HG03060 (cell line): Measurements from ENCODE around the gene CUEDC1.

Source experiments
- ATAC-seq: cut with Tn5 transposase; IDR thresholded peaks from one replicate; pipeline ENCODE4 v1.9.1; 2021; ENCODE audit warnings: low read depth, moderate number of reproducible peaks; ENCODE audit not compliant: unreplicated experiment

The CUEDC1 gene

DNA sequence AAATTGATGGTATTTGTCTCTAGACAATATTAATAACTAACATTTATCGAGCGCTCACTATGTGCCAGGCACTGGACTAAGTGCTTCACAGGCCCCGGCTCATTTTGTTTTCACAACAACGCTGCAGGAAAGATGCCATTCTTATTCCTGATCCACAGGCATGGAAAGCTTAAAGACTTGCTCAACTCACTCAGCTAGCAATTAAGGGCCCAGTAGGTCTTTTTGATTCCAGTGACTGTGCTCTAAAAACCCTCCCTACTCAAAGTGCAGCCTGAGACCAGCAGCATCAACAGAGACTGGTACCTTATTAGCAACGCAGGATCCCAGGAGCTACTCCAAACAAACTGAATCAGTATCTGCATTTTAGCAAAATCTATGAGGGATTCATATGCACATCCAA, 35.3 kb downstream of the CUEDC1 start:
- ATAC-seq = no peak

- no peak for ATAC-seq
These were observed 37.0 kb downstream of the CUEDC1 start for GRCh38 chr17:57918017-57918895.

GRCh38 chr17:57916925-57917858, 38.0 kb downstream of the CUEDC1 start:
- no peak for ATAC-seq

- ATAC-seq = no peak
These were observed 39.0 kb downstream of the CUEDC1 start for GRCh38 chr17:57915985-57916757.

DNA sequence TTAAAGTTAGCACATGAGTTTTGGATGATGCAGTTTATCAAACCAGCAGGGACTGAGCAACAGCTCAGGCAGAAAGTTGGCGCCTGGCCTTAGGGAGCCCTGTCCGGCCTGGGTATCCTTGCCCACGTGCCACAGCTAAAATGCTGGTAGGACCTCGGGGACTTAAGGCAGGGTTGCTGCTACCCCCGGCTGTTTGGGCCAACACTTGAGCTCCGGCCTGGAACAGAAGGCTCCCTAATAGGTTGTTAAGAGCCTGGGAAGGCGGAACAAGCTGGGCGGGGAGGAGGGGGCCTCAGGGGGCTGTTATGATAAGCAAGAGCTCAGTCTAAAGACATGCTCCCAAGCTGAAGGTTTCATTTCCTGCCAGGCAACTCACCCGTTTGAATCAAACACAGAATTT, 39.7 kb downstream of the CUEDC1 start:
- no peak for ATAC-seq

DNA sequence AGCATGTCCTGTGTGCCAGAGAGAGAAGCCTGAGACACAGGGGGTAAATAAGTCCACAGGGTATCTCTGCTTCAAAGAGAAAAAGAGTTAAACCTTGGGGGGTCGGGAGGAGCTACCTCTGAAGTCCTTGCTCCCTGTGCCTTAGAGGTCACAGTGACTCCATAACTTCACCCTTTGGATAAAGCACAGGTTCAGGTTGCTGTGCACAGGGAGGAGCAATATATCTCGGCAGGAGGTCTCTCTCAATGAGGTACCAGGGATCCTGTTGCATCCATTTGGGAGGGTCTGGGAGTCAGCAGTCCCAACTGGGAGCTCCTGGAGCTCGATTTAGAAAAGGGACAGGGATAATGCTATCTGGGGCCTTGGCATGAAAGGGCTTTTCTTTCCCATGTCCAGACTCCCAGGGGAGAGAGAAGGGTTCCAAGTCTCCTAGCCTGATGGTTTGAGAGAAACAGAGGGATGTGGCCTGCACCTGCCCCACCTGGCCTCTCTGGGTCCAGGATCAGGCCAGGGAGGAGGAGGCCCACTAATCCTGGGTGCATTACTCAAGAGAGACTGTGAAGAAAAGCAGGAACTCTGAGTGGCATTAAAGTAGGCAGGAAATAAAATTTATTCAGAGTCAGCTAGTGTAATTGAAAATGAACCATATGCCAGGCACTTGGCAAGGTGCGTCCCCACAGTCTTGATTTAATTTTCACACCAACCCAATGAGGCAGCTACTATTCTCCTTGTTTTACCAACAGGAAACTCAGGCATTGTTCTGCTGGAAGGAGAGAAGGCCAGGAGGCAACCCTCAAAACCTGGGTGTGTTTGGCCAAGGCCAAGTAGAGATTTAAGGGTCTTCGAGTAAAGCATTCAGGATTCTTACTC, 40.7 kb downstream of the CUEDC1 start:
- no peak for ATAC-seq

GRCh38 chr17:57913575-57914272, 41.5 kb downstream of the CUEDC1 start:
- ATAC-seq = no peak

GRCh38 chr17:57911834-57912673, 43.2 kb downstream of the CUEDC1 start:
- no peak for ATAC-seq

- no peak for ATAC-seq
These were observed 44.5 kb downstream of the CUEDC1 start for GRCh38 chr17:57910462-57911420.

DNA sequence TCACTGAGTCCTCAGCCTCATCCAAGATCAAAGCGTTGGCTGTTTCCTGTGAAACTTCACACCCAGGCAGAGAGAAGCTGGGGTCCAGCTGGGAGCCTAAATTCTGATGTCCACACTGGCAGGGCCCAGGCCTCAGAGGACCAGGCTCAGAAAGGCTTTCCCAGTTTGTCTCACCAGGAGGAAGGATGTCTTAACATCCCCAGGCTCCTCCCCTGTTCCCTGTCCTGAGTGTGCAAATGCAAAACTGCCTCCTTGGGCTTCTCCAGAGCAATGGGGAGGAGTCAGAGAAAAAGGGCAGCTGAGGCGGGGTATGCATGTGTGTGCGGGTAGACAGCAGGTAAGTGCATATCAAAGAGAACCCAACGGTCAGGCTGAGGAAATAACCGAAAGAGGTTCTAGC, 45.7 kb downstream of the CUEDC1 start:
- ATAC-seq = no peak

DNA sequence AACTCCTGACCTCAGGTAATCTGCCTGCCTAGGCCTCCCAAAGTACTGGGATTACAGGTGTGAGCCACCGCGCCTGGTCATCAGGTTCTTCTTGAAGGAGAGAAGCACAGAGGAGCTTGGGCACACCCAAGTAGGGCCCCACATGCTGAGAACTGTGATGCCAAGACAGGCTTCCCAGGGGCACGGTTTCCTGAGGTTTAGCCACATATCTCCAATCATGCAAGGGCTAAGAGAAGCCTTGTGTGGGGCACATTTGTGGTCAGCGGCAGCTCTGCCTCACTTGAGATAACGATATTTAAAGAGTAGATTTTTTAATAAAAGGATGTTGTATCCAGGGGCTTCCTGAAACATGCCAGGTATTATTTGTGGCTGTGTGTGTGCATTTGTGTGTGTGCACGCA, 46.9 kb downstream of the CUEDC1 start:
- no peak for ATAC-seq

DNA sequence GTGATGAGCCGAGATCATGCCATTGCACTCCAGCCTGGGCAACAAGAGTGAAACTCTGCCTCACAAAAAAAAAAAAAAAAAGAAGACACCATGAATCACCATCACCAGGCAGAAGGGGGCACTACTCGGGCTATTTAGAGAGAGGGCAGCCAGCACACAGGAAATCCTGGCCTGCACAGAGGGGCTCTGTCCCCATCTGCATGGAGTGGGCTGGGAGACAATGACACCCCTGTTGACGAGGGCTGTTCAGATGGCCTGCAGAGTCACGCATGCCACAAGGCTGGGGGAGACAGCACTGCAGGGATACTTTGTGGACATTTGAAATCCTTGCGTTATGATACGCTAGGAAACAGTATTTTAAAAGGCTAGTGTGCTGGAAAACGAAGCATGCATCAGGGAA, 48.3 kb downstream of the CUEDC1 start:
- ATAC-seq = no peak

DNA sequence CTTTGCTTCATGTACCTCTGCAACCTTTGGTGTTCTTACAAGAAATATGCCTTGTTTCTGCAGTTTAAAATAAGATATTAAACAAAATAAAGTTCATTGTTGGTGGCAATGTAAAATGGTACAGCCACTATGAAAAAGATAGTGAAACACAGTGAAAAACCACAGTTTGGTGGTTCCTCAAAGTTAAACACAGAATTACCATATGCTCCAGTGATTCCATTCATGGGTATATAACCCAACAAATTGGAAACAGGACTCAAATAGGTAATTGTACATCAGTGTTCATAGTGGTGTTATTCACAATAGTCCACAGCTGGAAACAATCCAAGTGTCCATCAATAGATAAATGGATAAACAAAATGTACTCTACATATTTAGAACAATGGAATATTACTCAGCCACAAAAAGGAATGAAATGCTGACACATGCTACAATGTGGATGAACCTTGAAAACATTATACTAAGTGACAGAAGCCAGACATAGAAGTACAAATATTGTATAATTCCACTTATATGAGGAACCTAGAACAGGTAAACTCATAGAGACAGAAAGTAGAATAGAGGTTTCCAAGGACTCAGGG, 49.2 kb downstream of the CUEDC1 start:
- no peak for ATAC-seq

- ATAC-seq = no peak
These were observed 51.3 kb downstream of the CUEDC1 start for GRCh38 chr17:57903961-57904360.

DNA sequence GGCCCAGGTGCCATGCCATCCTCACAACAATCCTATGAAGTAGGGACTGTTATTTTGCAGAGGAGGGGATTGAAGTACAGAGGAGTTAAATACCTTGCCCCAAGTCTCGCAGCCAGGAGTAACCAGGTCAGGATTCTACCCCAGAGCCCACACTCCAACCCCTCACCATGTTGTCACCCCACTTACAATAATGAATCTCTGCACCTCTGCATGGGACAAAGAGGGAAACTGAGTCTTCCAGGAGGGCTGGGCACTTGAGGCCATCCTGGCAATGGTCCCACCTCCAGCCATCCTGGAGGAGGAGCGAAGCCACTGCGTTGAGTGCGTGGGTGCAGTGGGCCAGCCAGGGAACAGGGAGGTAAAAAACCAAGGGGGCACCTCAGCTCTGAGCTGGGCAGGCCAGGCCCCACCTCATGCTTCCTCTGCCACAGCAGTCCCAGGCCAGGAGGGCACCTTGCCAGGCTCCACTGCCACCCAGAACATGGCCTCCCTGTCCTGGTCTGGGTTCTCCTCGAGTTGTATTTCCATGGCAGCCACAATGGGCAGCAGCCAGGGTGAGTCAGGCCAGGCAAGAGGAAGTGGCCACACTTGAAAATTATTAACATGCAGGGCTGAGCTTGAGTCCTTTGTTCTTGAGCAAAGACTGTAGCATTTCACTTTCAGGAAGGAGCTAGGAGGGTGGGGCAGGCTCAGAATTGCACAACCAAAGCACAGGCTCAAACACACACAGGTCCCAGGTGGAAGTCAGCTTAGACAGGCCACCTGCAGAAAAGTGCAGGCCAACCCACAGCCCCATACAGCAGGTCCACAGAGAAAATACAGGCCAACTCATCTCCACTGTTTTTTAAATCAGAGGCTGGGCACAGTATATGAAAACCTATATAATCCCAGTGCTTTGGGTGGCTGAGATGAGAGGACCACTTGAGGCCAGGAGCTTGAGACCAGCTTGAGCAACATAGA, 52.1 kb downstream of the CUEDC1 start:
- ATAC-seq = peak; percentile 56
